GM12878 (cell line): Measurements from ENCODE around the gene ENOX1. TPM values are rescaled to one million over a fixed set of nuclear protein-coding genes. Genes with fewer than 3 reads are reported as not detected.

Experiments
- ATAC-seq: fragments of 200-7000 bp; cut with Tn5 transposase; 3 replicates; pipeline ENCODE4 v1.9.1; 2020; ENCODE audit warnings: mild to moderate bottlenecking, moderate library complexity
- BruUV-seq: library from RNA; stranded (reverse); fragments of 400-500 nt; replicated peaks from 2 replicates; lab custom pipeline; 2021; lab: Mats Ljungman, UMichigan
- CTCF ChIA-PET: fragments of 300-600 bp; sonication (Branson Sonifier 250); formaldehyde crosslinking; extraction: SDS; loops from one replicate; lab custom pipeline; 2021; ENCODE audit warnings: inconsistent platforms; lab: Yijun Ruan, JAX
- POLR2A ChIA-PET: fragments of 350-600 bp; formaldehyde crosslinking; extraction: SDS; loops from one replicate; lab custom pipeline; 2021; ENCODE audit warnings: inconsistent platforms; lab: Charles Lee
- RAD21 ChIA-PET: fragments of 300-600 bp; sonication (Branson Sonifier 250); formaldehyde crosslinking; loops from one replicate; lab custom pipeline; 2023; ENCODE audit warnings: antibody characterized with exemption; ENCODE audit not compliant: unreplicated experiment; lab: Charles Lee
- SMC1A ChIA-PET: fragments of 300-600 bp; sonication (Branson Sonifier 250); formaldehyde crosslinking; loops from one replicate; lab custom pipeline; 2023; ENCODE audit not compliant: unreplicated experiment, uncharacterized antibody; lab: Charles Lee
- DNase-seq: peaks from one replicate; pipeline ENCODE4 v3.0.0-alpha.2; 2011; ENCODE audit warnings: low read depth, low spot score
- FAIRE-seq: peaks from 3 replicates; lab custom pipeline; 2011; peaks lifted over from hg19 to GRCh38; lab: Jason Lieb, UNC
- H2AFZ ChIP-seq: 2 replicates; pipeline ENCODE4 v1.6.0; 2011; ENCODE audit warnings: low read depth, low read length, control low read depth; ENCODE audit not compliant: control insufficient read depth
- H3K27ac ChIP-seq: 2 replicates; pipeline ENCODE4 v1.5.1; 2011; ENCODE audit warnings: control low read depth; ENCODE audit not compliant: control insufficient read depth, insufficient read depth
- H3K27me3 ChIP-seq, 2 experiments: replicated peaks in 1 of 2; 2 replicates each; pipeline versions ENCODE4 v1.6.0 to v1.6.1; 2011; ENCODE audit warnings: low read length in 1 of 2; ENCODE audit not compliant: control insufficient read depth in 2 of 2, insufficient read depth in 2 of 2
- H3K36me3 ChIP-seq, 2 experiments: 2 replicates each; pipeline ENCODE4 v1.5.1; 2011; ENCODE audit warnings: low read length in 1 of 2; ENCODE audit not compliant: control insufficient read depth in 2 of 2, insufficient read depth in 2 of 2
- H3K4me1 ChIP-seq: 2 replicates; pipeline ENCODE4 v1.6.1; 2011; ENCODE audit warnings: mild to moderate bottlenecking, low read length, moderate library complexity, mixed read lengths; ENCODE audit not compliant: control insufficient read depth, insufficient read depth
- H3K4me2 ChIP-seq: 2 replicates; pipeline ENCODE4 v1.6.0; 2011; ENCODE audit warnings: control low read depth; ENCODE audit not compliant: control insufficient read depth, insufficient read depth
- H3K4me3 ChIP-seq: fragments of 200-600 bp; sonication (generic); 2 replicates; pipeline ENCODE4 v1.5.1; 2016
- H3K79me2 ChIP-seq: 2 replicates; pipeline ENCODE4 v1.6.0; 2011; ENCODE audit warnings: low read length; ENCODE audit not compliant: control insufficient read depth, insufficient read depth
- H3K9ac ChIP-seq: 2 replicates; pipeline ENCODE4 v1.8.0; 2011; ENCODE audit warnings: low read length, control low read depth, mixed read lengths; ENCODE audit not compliant: control insufficient read depth, insufficient read depth
- H3K9me3 ChIP-seq: replicated peaks from 3 replicates; pipeline ENCODE4 v1.5.1; 2011; ENCODE audit warnings: mild to moderate bottlenecking, low read length; ENCODE audit not compliant: control insufficient read depth, insufficient read depth
- H4K20me1 ChIP-seq: 2 replicates; pipeline ENCODE4 v1.6.0; 2011; ENCODE audit not compliant: control insufficient read depth, insufficient read depth
- ASH2L ChIP-seq: fragments of 300-600, 200-600 bp; sonication (generic); IDR thresholded peaks from 2 replicates; pipeline ENCODE4 v1.6.1; 2017; ENCODE audit warnings: low read depth, mild to moderate bottlenecking, borderline replicate concordance
- BRCA1 ChIP-seq: IDR thresholded peaks from 2 replicates; pipeline ENCODE4 v1.6.1; 2011; ENCODE audit warnings: low read depth, low read length, improper control_type of control experiment
- CHD1 ChIP-seq: IDR thresholded peaks from 2 replicates; pipeline ENCODE4 v1.6.1; 2012; ENCODE audit warnings: low read depth, low read length, improper control_type of control experiment
- CREM ChIP-seq: IDR thresholded peaks from 2 replicates; pipeline ENCODE4 v1.6.1; 2014; ENCODE audit warnings: antibody characterized with exemption, low read depth
- EED ChIP-seq: sonication (generic); IDR thresholded peaks from 2 replicates; pipeline ENCODE4 v1.6.1; 2016; ENCODE audit warnings: antibody characterized with exemption, low read depth
- GATAD2B ChIP-seq: fragments of 450-650 bp; conservative IDR thresholded peaks from 2 replicates; pipeline ENCODE4 v1.6.1; 2017; ENCODE audit warnings: low read depth, mild to moderate bottlenecking, moderate library complexity
- IRF4 ChIP-seq: IDR thresholded peaks from 2 replicates; pipeline ENCODE4 v1.6.1; 2011; ENCODE audit warnings: low read depth, low read length
- MTA2 ChIP-seq: fragments of 450-650 bp; IDR thresholded peaks from 2 replicates; pipeline ENCODE4 v1.6.1; 2016; ENCODE audit warnings: low read depth, mild to moderate bottlenecking, moderate library complexity
- PAX8 ChIP-seq: fragments of 450-650 bp; IDR thresholded peaks from 2 replicates; pipeline ENCODE4 v1.6.1; 2017; ENCODE audit warnings: mild to moderate bottlenecking, moderate library complexity
- SREBF1 ChIP-seq: IDR thresholded peaks from 2 replicates; pipeline ENCODE4 v1.6.1; 2012; ENCODE audit warnings: mild to moderate bottlenecking, low read length
- SUPT20H ChIP-seq: IDR thresholded peaks from 2 replicates; pipeline ENCODE4 v1.6.1; 2011; ENCODE audit warnings: low read depth, mild to moderate bottlenecking, low read length, moderate library complexity, borderline replicate concordance; ENCODE audit not compliant: control insufficient read depth
- TCF3 ChIP-seq: IDR thresholded peaks from 2 replicates; pipeline ENCODE4 v1.6.1; 2012; ENCODE audit warnings: low read depth, mild to moderate bottlenecking, low read length, borderline replicate concordance; ENCODE audit not compliant: insufficient read depth
- WGBS: methylation state at CpG from one replicate; pipeline ENCODE4 v1.1.6; 2016; ENCODE audit warnings: low lambda C conversion rate; ENCODE audit not compliant: insufficient replicate concordance, insufficient coverage; ENCODE audit errors: missing lambda C conversion rate; 5-methylcytosine and 5-hydroxymethylcytosine counted together
- in situ Hi-C: fragments of 300-500 bp; cut with MboI; formaldehyde crosslinking; loops from 9 replicates; pipeline ENCODE4 v1.14.3; 2018; ENCODE audit warnings: mixed read lengths
- intact Hi-C: fragments of 100-400 bp; cut with micrococcal nuclease; formaldehyde crosslinking; loops from one replicate; pipeline ENCODE4 v1.14.2; 2022; ENCODE audit not compliant: unreplicated experiment
- polyA plus RNA-seq, 11 experiments: library from polyadenylated mRNA; depleted of rRNA in 4 of 11; unstranded in 6 of 11; stranded (reverse) in 5 of 11; fragments of >200 nt; fragmentation: Nextera tagmentation in 4 of 11; fragmentation: Illumina TruSeq in 1 of 11; extraction: Ambion mirVana in 4 of 11; extraction: Trizol in 1 of 11; gene quantifications; 1 replicate in 1 of 11; 2 replicates in 10 of 11; pipeline versions ENCODE4 v1.2.1 to v1.2.3, GENCODE V29; 2011 to 2016; ENCODE audit warnings: inconsistent platforms in 2 of 11, missing spikeins in 2 of 11, low read depth in 1 of 11
- total RNA-seq, 4 experiments: library from RNA; depleted of rRNA in 3 of 4; stranded (reverse); fragments of >200 nt in 3 of 4; fragmentation: Illumina TruSeq in 1 of 4; extraction: Trizol in 1 of 4; gene quantifications; 2 replicates each; pipeline versions ENCODE4 v1.2.1 to v1.2.3, GENCODE V29; 2013 to 2021
- TF ChIP-seq, protein P1 (sequence below): fragments of 450-650 bp; IDR thresholded peaks from 2 replicates; pipeline ENCODE4 v1.6.1; 2017; ENCODE audit warnings: antibody characterized with exemption, mild to moderate bottlenecking, moderate library complexity
- TF ChIP-seq, protein P2 (sequence below): fragments of 150-350 bp; IDR thresholded peaks from 2 replicates; pipeline ENCODE4 v1.6.1; 2014; ENCODE audit warnings: mild to moderate bottlenecking, low read depth, low read length
- TF ChIP-seq, protein P3 (sequence below): IDR thresholded peaks from 2 replicates; pipeline ENCODE4 v1.6.1; 2011; ENCODE audit warnings: mild to moderate bottlenecking, low read depth, low read length, moderate library complexity; ENCODE audit not compliant: insufficient replicate concordance
- TF ChIP-seq, protein P4 (sequence below): IDR thresholded peaks from 2 replicates; pipeline ENCODE4 v1.6.1; 2012; ENCODE audit warnings: mild to moderate bottlenecking, low read depth, low read length

Gene ENOX1
- total and polyA plus RNA-seq, 10 of the 15 experiments (the other 5 are each of a cell fraction or from before 2014, with no cell fraction given): 0.11 to 0.26 (median 0.15) TPM

DNA sequence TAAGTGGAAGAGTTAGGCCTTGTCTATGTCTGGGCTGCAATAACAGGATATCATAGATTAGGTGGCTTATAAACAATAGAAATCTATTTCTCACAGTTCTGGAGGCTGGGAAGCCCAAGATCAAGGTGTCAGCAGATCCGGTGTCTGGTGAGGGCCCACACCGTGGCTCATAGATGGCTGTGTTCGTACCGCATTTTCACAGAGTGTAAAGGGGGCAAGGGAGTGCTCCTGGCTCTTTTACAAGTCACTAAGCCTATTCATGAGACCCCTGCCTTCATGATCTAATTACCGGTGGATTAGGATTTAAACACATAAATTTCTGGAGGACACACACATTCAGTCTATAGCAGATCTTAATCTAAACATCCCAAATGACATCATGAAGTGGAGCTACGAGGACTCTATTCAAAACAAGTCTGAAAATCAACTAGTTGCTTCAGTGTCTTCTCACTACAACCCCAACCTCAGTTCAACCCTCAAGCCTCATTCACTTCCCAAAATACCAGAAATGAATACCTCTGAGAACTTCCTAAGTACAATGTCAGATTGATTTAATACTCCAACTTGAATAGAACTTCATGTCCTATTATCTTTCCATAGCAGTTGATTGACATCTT is 23.5 kb downstream of the ENOX1 start:
- Histone ChIP-seq H3K9ac (no peak overlapping the region), H3K27ac (no peak overlapping the region), H3K9me3 (no peaks in the 10 kb centered on the region), H3K27me3 (peaks cover 0 to 4% of the 10 kb centered on the region in 2 experiments; a peak in 1 of 4 replicates), H3K4me2 (no peak overlapping the region), H4K20me1 (no peaks in the 10 kb centered on the region), H3K4me1 (no peaks in the 10 kb centered on the region; the same call in 1 of the 2 replicates), H3K4me3 (no peak overlapping the region), H3K79me2 (no peaks in the 10 kb centered on the region), H2AFZ (no peak overlapping the region), H3K36me3 (no peaks in the 10 kb centered on the region)
- in situ Hi-C loops (no loop called here), intact Hi-C loops (no loop called here)
- DNase-seq (no peak), ATAC-seq (no peak), FAIRE-seq (no peak)
- CTCF ChIA-PET: no interaction called here
- whole genome bisulfite sequencing: 79% methylated on average over 6 of the region's 6 CpGs
- RAD21 ChIA-PET: no interaction called here
- SMC1A ChIA-PET: no interaction called here
- POLR2A ChIA-PET: no interaction called here
- no TSS peak for BruUV-seq
- TF ChIP-seq SREBF1: no peak
- no peak for TF ChIP-seq EED
- TF ChIP-seq, protein P1, sequence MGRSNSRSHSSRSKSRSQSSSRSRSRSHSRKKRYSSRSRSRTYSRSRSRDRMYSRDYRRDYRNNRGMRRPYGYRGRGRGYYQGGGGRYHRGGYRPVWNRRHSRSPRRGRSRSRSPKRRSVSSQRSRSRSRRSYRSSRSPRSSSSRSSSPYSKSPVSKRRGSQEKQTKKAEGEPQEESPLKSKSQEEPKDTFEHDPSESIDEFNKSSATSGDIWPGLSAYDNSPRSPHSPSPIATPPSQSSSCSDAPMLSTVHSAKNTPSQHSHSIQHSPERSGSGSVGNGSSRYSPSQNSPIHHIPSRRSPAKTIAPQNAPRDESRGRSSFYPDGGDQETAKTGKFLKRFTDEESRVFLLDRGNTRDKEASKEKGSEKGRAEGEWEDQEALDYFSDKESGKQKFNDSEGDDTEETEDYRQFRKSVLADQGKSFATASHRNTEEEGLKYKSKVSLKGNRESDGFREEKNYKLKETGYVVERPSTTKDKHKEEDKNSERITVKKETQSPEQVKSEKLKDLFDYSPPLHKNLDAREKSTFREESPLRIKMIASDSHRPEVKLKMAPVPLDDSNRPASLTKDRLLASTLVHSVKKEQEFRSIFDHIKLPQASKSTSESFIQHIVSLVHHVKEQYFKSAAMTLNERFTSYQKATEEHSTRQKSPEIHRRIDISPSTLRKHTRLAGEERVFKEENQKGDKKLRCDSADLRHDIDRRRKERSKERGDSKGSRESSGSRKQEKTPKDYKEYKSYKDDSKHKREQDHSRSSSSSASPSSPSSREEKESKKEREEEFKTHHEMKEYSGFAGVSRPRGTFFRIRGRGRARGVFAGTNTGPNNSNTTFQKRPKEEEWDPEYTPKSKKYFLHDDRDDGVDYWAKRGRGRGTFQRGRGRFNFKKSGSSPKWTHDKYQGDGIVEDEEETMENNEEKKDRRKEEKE: no peak
- TF ChIP-seq BRCA1: no peak
- no peak for TF ChIP-seq CHD1
- no peak for TF ChIP-seq ASH2L
- TF ChIP-seq, protein P2, sequence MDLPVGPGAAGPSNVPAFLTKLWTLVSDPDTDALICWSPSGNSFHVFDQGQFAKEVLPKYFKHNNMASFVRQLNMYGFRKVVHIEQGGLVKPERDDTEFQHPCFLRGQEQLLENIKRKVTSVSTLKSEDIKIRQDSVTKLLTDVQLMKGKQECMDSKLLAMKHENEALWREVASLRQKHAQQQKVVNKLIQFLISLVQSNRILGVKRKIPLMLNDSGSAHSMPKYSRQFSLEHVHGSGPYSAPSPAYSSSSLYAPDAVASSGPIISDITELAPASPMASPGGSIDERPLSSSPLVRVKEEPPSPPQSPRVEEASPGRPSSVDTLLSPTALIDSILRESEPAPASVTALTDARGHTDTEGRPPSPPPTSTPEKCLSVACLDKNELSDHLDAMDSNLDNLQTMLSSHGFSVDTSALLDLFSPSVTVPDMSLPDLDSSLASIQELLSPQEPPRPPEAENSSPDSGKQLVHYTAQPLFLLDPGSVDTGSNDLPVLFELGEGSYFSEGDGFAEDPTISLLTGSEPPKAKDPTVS: no peak
- no peak for TF ChIP-seq MTA2
- no peak for TF ChIP-seq GATAD2B
- TF ChIP-seq, protein P3, sequence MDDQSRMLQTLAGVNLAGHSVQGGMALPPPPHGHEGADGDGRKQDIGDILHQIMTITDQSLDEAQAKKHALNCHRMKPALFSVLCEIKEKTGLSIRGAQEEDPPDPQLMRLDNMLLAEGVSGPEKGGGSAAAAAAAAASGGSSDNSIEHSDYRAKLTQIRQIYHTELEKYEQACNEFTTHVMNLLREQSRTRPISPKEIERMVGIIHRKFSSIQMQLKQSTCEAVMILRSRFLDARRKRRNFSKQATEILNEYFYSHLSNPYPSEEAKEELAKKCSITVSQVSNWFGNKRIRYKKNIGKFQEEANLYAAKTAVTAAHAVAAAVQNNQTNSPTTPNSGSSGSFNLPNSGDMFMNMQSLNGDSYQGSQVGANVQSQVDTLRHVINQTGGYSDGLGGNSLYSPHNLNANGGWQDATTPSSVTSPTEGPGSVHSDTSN: no peak
- no peak for TF ChIP-seq SUPT20H
- TF ChIP-seq, protein P4, sequence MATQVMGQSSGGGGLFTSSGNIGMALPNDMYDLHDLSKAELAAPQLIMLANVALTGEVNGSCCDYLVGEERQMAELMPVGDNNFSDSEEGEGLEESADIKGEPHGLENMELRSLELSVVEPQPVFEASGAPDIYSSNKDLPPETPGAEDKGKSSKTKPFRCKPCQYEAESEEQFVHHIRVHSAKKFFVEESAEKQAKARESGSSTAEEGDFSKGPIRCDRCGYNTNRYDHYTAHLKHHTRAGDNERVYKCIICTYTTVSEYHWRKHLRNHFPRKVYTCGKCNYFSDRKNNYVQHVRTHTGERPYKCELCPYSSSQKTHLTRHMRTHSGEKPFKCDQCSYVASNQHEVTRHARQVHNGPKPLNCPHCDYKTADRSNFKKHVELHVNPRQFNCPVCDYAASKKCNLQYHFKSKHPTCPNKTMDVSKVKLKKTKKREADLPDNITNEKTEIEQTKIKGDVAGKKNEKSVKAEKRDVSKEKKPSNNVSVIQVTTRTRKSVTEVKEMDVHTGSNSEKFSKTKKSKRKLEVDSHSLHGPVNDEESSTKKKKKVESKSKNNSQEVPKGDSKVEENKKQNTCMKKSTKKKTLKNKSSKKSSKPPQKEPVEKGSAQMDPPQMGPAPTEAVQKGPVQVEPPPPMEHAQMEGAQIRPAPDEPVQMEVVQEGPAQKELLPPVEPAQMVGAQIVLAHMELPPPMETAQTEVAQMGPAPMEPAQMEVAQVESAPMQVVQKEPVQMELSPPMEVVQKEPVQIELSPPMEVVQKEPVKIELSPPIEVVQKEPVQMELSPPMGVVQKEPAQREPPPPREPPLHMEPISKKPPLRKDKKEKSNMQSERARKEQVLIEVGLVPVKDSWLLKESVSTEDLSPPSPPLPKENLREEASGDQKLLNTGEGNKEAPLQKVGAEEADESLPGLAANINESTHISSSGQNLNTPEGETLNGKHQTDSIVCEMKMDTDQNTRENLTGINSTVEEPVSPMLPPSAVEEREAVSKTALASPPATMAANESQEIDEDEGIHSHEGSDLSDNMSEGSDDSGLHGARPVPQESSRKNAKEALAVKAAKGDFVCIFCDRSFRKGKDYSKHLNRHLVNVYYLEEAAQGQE: no peak
- TF ChIP-seq PAX8: no peak
- TF ChIP-seq TCF3: no peak
- no peak for TF ChIP-seq IRF4
- no peak for TF ChIP-seq CREM
